Heart left ventricle (tissue), 13 donors: Measurements from ENCODE around the gene CHCHD6.

Experiments used
- CTCF ChIP-seq, 12 donors: fragments of 200-600 bp; sonication (generic) in 4 of 12; IDR thresholded peaks; one replicate each; pipeline versions ENCODE4 v1.5.0 to v1.8.0; 2018 to 2022; ENCODE audit warnings: antibody characterized with exemption in 12 of 12, mild to moderate bottlenecking in 5 of 12
- POLR2A ChIP-seq, 2 donors: fragments of 450-650 bp; IDR thresholded peaks; one replicate each; pipeline ENCODE4 v1.6.1; 2017; ENCODE audit warnings: antibody characterized with exemption in 2 of 2, mild to moderate bottlenecking in 2 of 2, moderate library complexity in 2 of 2
- donor health status: ischemic (EF 13 %, LVEDD 7.1; RV severe dilation, severe dysfunction).
- donor health status: DM: no; HTN: yes; CAD: no.
- donor health status: DM: no; HTN: no; CAD: no.
- donor health status: ischemic (EF 25% LVEDD 6.9; RV normal size, moderate dysfunction).
- donor health status: ischemic (EF 25% LVEDD 5.7; RV mildly dilated, moderate dysfunction).
- donor health status: ischemic (EF 35%, LVEDD 5.7; RV mildly dilated, moderate dysfunction).
- donor health status: nonischemic (EF 11% LVEDD 7.7; RV severe dilation, severe dysfunction).
- donor health status: DM: yes; HTN: yes; CAD: no.
- donor health status: PGD.
- donor health status: ischemic (EF 29% LVEDD 5.4; RV normal size, mild dysfunction).
- donor health status: nonischemic (EF 23%, LVEDD 6.1; RV moderate dilation, normal function).

GRCh38 chr3:126937973-126938372 is 233.9 kb downstream of the CHCHD6 start:
- TF ChIP-seq CTCF (IDR thresholded peaks at IDR 0.05): no peak
- no peak for TF ChIP-seq POLR2A (IDR thresholded peaks at IDR 0.05)
